NCI-H1694 treated with DMSO at 0.1 percent for 48 hours (cell line): ENCODE results near the gene SENP5.
A peak's percentile ranks its signal among the peaks of the same experiment; 100 is the strongest.

ENCODE experiments used
- DNase-seq: peaks from one replicate; lab custom pipeline; 2025; lab: John Stamatoyannopoulos, UW

The SENP5 gene

GRCh38 chr3:196969134-196969659, 101.5 kb downstream of the SENP5 start:
- no peak for DNase-seq

GRCh38 chr3:196969660-196970546, 102.2 kb downstream of the SENP5 start:
- DNase-seq: peak; percentile 26

- no peak for DNase-seq
Observed at GRCh38 chr3:196970547-196971093, 102.9 kb downstream of the SENP5 start.

GRCh38 chr3:196971094-196971698, 103.5 kb downstream of the SENP5 start:
- no peak for DNase-seq

GRCh38 chr3:196974661-196975060, 106.9 kb downstream of the SENP5 start:
- DNase-seq: no peak

GRCh38 chr3:196975349-196975748, 107.6 kb downstream of the SENP5 start:
- no peak for DNase-seq

GRCh38 chr3:196976941-196977340, 109.2 kb downstream of the SENP5 start:
- DNase-seq: no peak

- no peak for DNase-seq
Observed at GRCh38 chr3:196979545-196979944, 111.8 kb downstream of the SENP5 start.

GRCh38 chr3:196981657-196982056, 113.9 kb downstream of the SENP5 start:
- DNase-seq: no peak

GRCh38 chr3:196983186-196983585, 115.5 kb downstream of the SENP5 start:
- DNase-seq: no peak
